Hepatocyte (in vitro differentiated cells): ENCODE results near the gene KCNK15. TPM values are rescaled to one million over a fixed set of nuclear protein-coding genes. Genes with fewer than 3 reads are reported as not detected.

Experiments used
- DNase-seq: peaks from one replicate; pipeline ENCODE4 v3.0.0-alpha.2; 2016; ENCODE audit warnings: low spot score
- H2AFZ ChIP-seq: fragments of 200-600 bp; sonication (generic); 2 replicates; pipeline ENCODE4 v1.6.0; 2016; ENCODE audit warnings: antibody characterized with exemption, mild to moderate bottlenecking
- H3K27ac ChIP-seq: fragments of 200-600 bp; sonication (generic); 2 replicates; pipeline ENCODE4 v1.5.1; 2016; ENCODE audit warnings: mild to moderate bottlenecking
- H3K27me3 ChIP-seq: fragments of 200-600 bp; sonication (generic); 2 replicates; pipeline ENCODE4 v1.6.1; 2016
- H3K36me3 ChIP-seq: fragments of 200-600 bp; sonication (generic); replicated peaks from 2 replicates; pipeline ENCODE4 v1.5.1; 2016; ENCODE audit warnings: low read depth; ENCODE audit not compliant: insufficient read depth
- H3K4me1 ChIP-seq: fragments of 200-600 bp; sonication (generic); 2 replicates; pipeline ENCODE4 v1.5.1; 2016; ENCODE audit warnings: mild to moderate bottlenecking, moderate library complexity; ENCODE audit not compliant: insufficient read depth
- H3K4me2 ChIP-seq: fragments of 200-600 bp; sonication (generic); 2 replicates; pipeline ENCODE4 v1.6.0; 2016
- H3K4me3 ChIP-seq: fragments of 200-600 bp; sonication (generic); 2 replicates; pipeline ENCODE4 v1.5.1; 2016; ENCODE audit warnings: mild to moderate bottlenecking
- H3K79me2 ChIP-seq: fragments of 200-600 bp; sonication (generic); 2 replicates; pipeline ENCODE4 v1.6.0; 2017; ENCODE audit warnings: mild to moderate bottlenecking
- H3K9me2 ChIP-seq: fragments of 200-600 bp; sonication (generic); replicated peaks from 2 replicates; pipeline ENCODE4 v1.6.0; 2017; ENCODE audit warnings: mild to moderate bottlenecking; ENCODE audit not compliant: insufficient read depth
- H3K9me3 ChIP-seq: fragments of 200-600 bp; sonication (generic); 2 replicates; pipeline ENCODE4 v1.5.1; 2016; ENCODE audit warnings: low read depth, mild to moderate bottlenecking
- H4K20me1 ChIP-seq: fragments of 200-600 bp; sonication (generic); 2 replicates; pipeline ENCODE4 v1.6.0; 2016; ENCODE audit warnings: mild to moderate bottlenecking; ENCODE audit not compliant: insufficient read depth, poor library complexity, severe bottlenecking
- EZH2 ChIP-seq: fragments of 200-600 bp; sonication (generic); IDR thresholded peaks from 2 replicates; pipeline ENCODE4 v1.6.1; 2016; ENCODE audit warnings: antibody characterized with exemption, mild to moderate bottlenecking, borderline replicate concordance
- EZH2phosphoT487 ChIP-seq: fragments of 200-600 bp; sonication (generic); IDR thresholded peaks from one replicate; pipeline ENCODE4 v1.6.1; 2018; ENCODE audit warnings: antibody characterized with exemption, mild to moderate bottlenecking, low read depth, moderate library complexity; ENCODE audit not compliant: unreplicated experiment, severe bottlenecking
- WGBS: methylation state at CpG from one replicate; pipeline ENCODE4 v1.1.6; 2016; ENCODE audit warnings: low lambda C conversion rate; ENCODE audit errors: missing lambda C conversion rate; 5-methylcytosine and 5-hydroxymethylcytosine counted together
- polyA plus RNA-seq: library from polyadenylated mRNA; unstranded; fragments of >200 nt; fragmentation: Nextera tagmentation; extraction: Ambion mirVana; gene quantifications from 2 replicates; pipeline ENCODE4 v1.2.1, GENCODE V29; 2016
- total RNA-seq: library from RNA; depleted of rRNA; stranded (reverse); fragments of >200 nt; gene quantifications from 2 replicates; pipeline ENCODE4 v1.2.3, GENCODE V29; 2014
- TF ChIP-seq, protein P1 (sequence below): fragments of 200-600 bp; sonication (generic); IDR thresholded peaks from 2 replicates; pipeline ENCODE4 v1.5.1; 2016; ENCODE audit warnings: antibody characterized with exemption, mild to moderate bottlenecking; ENCODE audit not compliant: poor library complexity

Gene KCNK15
- total and polyA plus RNA-seq, 2 experiments from 2014 or later = 1.7 to 4.3 TPM

GRCh38 chr20:44745122-44745597, 505 bp upstream of the KCNK15 start:
- Histone ChIP-seq H3K9me3 (no peaks in the 10 kb centered on the region), H3K4me1 (peaks cover 10% of the 10 kb centered on the region), H4K20me1 (no peaks in the 10 kb centered on the region), H2AFZ (peak overlapping the region; percentile 61), H3K9me2 (no peaks in the 10 kb centered on the region), H3K4me2 (peak overlapping the region; percentile 99), H3K36me3 (no peaks in the 10 kb centered on the region), H3K79me2 (no peaks in the 10 kb centered on the region), H3K4me3 (no peak overlapping the region), H3K27ac (no peak overlapping the region), H3K27me3 (peaks cover 4% of the 10 kb centered on the region)
- WGBS = 0% methylated on average over 1 of the region's 5 CpGs
- TF ChIP-seq EZH2 (no peak), EZH2phosphoT487 (no peak)
- TF ChIP-seq, protein P1, sequence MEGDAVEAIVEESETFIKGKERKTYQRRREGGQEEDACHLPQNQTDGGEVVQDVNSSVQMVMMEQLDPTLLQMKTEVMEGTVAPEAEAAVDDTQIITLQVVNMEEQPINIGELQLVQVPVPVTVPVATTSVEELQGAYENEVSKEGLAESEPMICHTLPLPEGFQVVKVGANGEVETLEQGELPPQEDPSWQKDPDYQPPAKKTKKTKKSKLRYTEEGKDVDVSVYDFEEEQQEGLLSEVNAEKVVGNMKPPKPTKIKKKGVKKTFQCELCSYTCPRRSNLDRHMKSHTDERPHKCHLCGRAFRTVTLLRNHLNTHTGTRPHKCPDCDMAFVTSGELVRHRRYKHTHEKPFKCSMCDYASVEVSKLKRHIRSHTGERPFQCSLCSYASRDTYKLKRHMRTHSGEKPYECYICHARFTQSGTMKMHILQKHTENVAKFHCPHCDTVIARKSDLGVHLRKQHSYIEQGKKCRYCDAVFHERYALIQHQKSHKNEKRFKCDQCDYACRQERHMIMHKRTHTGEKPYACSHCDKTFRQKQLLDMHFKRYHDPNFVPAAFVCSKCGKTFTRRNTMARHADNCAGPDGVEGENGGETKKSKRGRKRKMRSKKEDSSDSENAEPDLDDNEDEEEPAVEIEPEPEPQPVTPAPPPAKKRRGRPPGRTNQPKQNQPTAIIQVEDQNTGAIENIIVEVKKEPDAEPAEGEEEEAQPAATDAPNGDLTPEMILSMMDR = no peak
- DNase-seq = no peak

- H3K27me3 ChIP-seq = peaks cover 4% of the 10 kb centered on the region
Observed at GRCh38 chr20:44746367-44747165, 901 bp downstream of the KCNK15 start.

GRCh38 chr20:44747166-44748004, 1.7 kb downstream of the KCNK15 start:
- Histone ChIP-seq H4K20me1 (no peaks in the 10 kb centered on the region), H2AFZ (no peak overlapping the region), H3K27me3 (peaks cover 4% of the 10 kb centered on the region), H3K36me3 (no peaks in the 10 kb centered on the region), H3K4me3 (no peak overlapping the region), H3K4me2 (no peak overlapping the region), H3K79me2 (no peaks in the 10 kb centered on the region), H3K27ac (no peak overlapping the region), H3K9me2 (no peaks in the 10 kb centered on the region), H3K9me3 (no peaks in the 10 kb centered on the region), H3K4me1 (peaks cover 10% of the 10 kb centered on the region)
- WGBS = 19% methylated on average over 5 of the region's 5 CpGs
- DNase-seq = peak; percentile 86
- TF ChIP-seq, protein P1 = peak; percentile 69
- TF ChIP-seq EZH2 = no peak

More at GRCh38 chr20:44746367-44747165, 901 bp downstream of the KCNK15 start:
- 45% methylated on average over 12 of the region's 12 CpGs for WGBS
- H2AFZ ChIP-seq = peak overlapping the region; percentile 61
- no peak overlapping the region for H3K27ac ChIP-seq
- no peaks in the 10 kb centered on the region for H3K79me2 ChIP-seq
- H3K9me3 ChIP-seq = no peaks in the 10 kb centered on the region
- no peaks in the 10 kb centered on the region for H3K36me3 ChIP-seq
- no peak for DNase-seq
- peaks cover 10% of the 10 kb centered on the region for H3K4me1 ChIP-seq
- H4K20me1 ChIP-seq = no peaks in the 10 kb centered on the region
- H3K4me2 ChIP-seq = peak overlapping the region; percentile 99
- TF ChIP-seq EZH2phosphoT487 (no peak), EZH2 (no peak)
- TF ChIP-seq, protein P1 = no peak
- H3K4me3 ChIP-seq = peak overlapping the region; percentile 47
- H3K9me2 ChIP-seq = no peaks in the 10 kb centered on the region
